GM19324 (cell line): ENCODE results near the gene PPM1F.
"Not testable (repeated sequence)": the region's sequence is repeated elsewhere in the genome, so short reads cannot be mapped to it uniquely, and the experiment has no call there.

Experiments
- ATAC-seq: cut with Tn5 transposase; IDR thresholded peaks from one replicate; pipeline ENCODE4 v1.9.1; 2021; ENCODE audit warnings: mild to moderate bottlenecking, moderate library complexity; ENCODE audit not compliant: unreplicated experiment, low FRiP score

PPM1F gene

GRCh38 chr22:21903283-21903682 lies 49.4 kb downstream of the PPM1F start:
- no peak for ATAC-seq

GRCh38 chr22:21902296-21903087 lies 50.2 kb downstream of the PPM1F start:
- no peak for ATAC-seq

GRCh38 chr22:21898354-21898896 lies 54.2 kb downstream of the PPM1F start:
- no peak for ATAC-seq

- ATAC-seq: no peak
Observed at GRCh38 chr22:21896951-21897513, 55.6 kb downstream of the PPM1F start.

- not testable (repeated sequence) for ATAC-seq
Observed at GRCh38 chr22:21896275-21896674, 56.4 kb downstream of the PPM1F start.

GRCh38 chr22:21894799-21895198 lies 57.8 kb downstream of the PPM1F start:
- ATAC-seq: no peak

GRCh38 chr22:21889251-21889990 lies 63.2 kb downstream of the PPM1F start:
- no peak for ATAC-seq

GRCh38 chr22:21887841-21888240 lies 64.8 kb downstream of the PPM1F start:
- ATAC-seq: no peak

GRCh38 chr22:21883930-21884329 lies 68.7 kb downstream of the PPM1F start:
- not testable (repeated sequence) for ATAC-seq

- ATAC-seq: not testable (repeated sequence)
Observed at GRCh38 chr22:21882754-21883333, 69.8 kb downstream of the PPM1F start.

- no peak for ATAC-seq
Observed at GRCh38 chr22:21881841-21882753, 70.6 kb downstream of the PPM1F start.

GRCh38 chr22:21876486-21877176 lies 76.0 kb downstream of the PPM1F start:
- no peak for ATAC-seq

GRCh38 chr22:21874953-21875352 lies 77.7 kb downstream of the PPM1F start:
- ATAC-seq: not testable (repeated sequence)

GRCh38 chr22:21873619-21874018 lies 79.0 kb downstream of the PPM1F start:
- ATAC-seq: no peak

GRCh38 chr22:21872741-21873140 lies 79.9 kb downstream of the PPM1F start:
- not testable (repeated sequence) for ATAC-seq
